Astrocyte (in vitro differentiated cells and primary cell): ENCODE data around the gene SETD1A. TPM values are rescaled to one million over a fixed set of nuclear protein-coding genes. Genes with fewer than 3 reads are reported as not detected.

Experiments used
- DNase-seq: peaks from one replicate; pipeline ENCODE4 v3.0.0-alpha.2; 2010; ENCODE audit warnings: low read depth
- FAIRE-seq: peaks from 2 replicates; lab custom pipeline; 2011; peaks lifted over from hg19 to GRCh38; lab: Jason Lieb, UNC
- H2AFZ ChIP-seq: 2 replicates; pipeline ENCODE4 v1.6.0; 2012; ENCODE audit warnings: low read depth, low read length, inconsistent platforms
- H3K27ac ChIP-seq: 2 replicates; pipeline ENCODE4 v1.5.1; 2011; ENCODE audit warnings: low read depth, low read length, inconsistent platforms
- H3K27me3 ChIP-seq: 2 replicates; pipeline ENCODE4 v1.6.0; 2011; ENCODE audit warnings: low read length, inconsistent platforms; ENCODE audit not compliant: insufficient read depth
- H3K36me3 ChIP-seq: 2 replicates; pipeline ENCODE4 v1.5.1; 2011; ENCODE audit warnings: low read length, inconsistent platforms; ENCODE audit not compliant: insufficient read depth
- H3K4me1 ChIP-seq: 2 replicates; pipeline ENCODE4 v1.5.1; 2011; ENCODE audit warnings: low read length, inconsistent platforms; ENCODE audit not compliant: insufficient read depth
- H3K4me2 ChIP-seq: 2 replicates; pipeline ENCODE4 v1.6.0; 2012; ENCODE audit warnings: low read length, inconsistent platforms
- H3K4me3 ChIP-seq: 2 replicates; pipeline ENCODE4 v1.5.1; 2011; ENCODE audit warnings: low read depth, mild to moderate bottlenecking, low read length, inconsistent platforms; ENCODE audit not compliant: insufficient read depth
- H3K79me2 ChIP-seq: 2 replicates; pipeline ENCODE4 v1.6.0; 2012; ENCODE audit warnings: mild to moderate bottlenecking, low read length, inconsistent platforms; ENCODE audit not compliant: insufficient read depth
- H3K9ac ChIP-seq: 2 replicates; pipeline ENCODE4 v1.6.0; 2012; ENCODE audit warnings: mild to moderate bottlenecking, low read length, inconsistent platforms
- H3K9me3 ChIP-seq: 2 replicates; pipeline ENCODE4 v1.5.1; 2012; ENCODE audit warnings: low read depth, mild to moderate bottlenecking, low read length, inconsistent platforms; ENCODE audit not compliant: insufficient read depth
- H4K20me1 ChIP-seq: 2 replicates; pipeline ENCODE4 v1.6.0; 2012; ENCODE audit warnings: low read length, inconsistent platforms; ENCODE audit not compliant: insufficient read depth
- H3K27ac Mint-ChIP-seq: one replicate; pipeline ENCODE4 v1.8.0; 2021; ENCODE audit warnings: mild to moderate bottlenecking, mixed read lengths; ENCODE audit not compliant: unreplicated experiment
- H3K27me3 Mint-ChIP-seq: one replicate; pipeline ENCODE4 v1.8.0; 2021; ENCODE audit warnings: low read depth, mixed read lengths; ENCODE audit not compliant: unreplicated experiment
- H3K36me3 Mint-ChIP-seq: one replicate; pipeline ENCODE4 v1.8.0; 2021; ENCODE audit warnings: low read depth, mixed read lengths; ENCODE audit not compliant: unreplicated experiment
- H3K4me1 Mint-ChIP-seq: one replicate; pipeline ENCODE4 v1.8.0; 2021; ENCODE audit warnings: low read depth, mixed read lengths; ENCODE audit not compliant: unreplicated experiment
- H3K4me3 Mint-ChIP-seq: one replicate; pipeline ENCODE4 v1.8.0; 2021; ENCODE audit warnings: mild to moderate bottlenecking, moderate library complexity, mixed read lengths; ENCODE audit not compliant: unreplicated experiment
- H3K9me3 Mint-ChIP-seq: one replicate; pipeline ENCODE4 v1.8.0; 2021; ENCODE audit warnings: mild to moderate bottlenecking, mixed read lengths; ENCODE audit not compliant: unreplicated experiment
- CTCF ChIP-seq: IDR thresholded peaks from 2 replicates; pipeline ENCODE4 v1.5.1; 2011; ENCODE audit warnings: low read depth, mild to moderate bottlenecking, inconsistent platforms, low read length, moderate library complexity; ENCODE audit not compliant: insufficient read depth
- EZH2 ChIP-seq: IDR thresholded peaks from 2 replicates; pipeline ENCODE4 v1.6.1; 2012; ENCODE audit warnings: mild to moderate bottlenecking, low read length, inconsistent platforms; ENCODE audit not compliant: insufficient read depth
- total RNA-seq: library from RNA; stranded (reverse); gene quantifications from 2 replicates; pipeline ENCODE4 v1.2.1, GENCODE V29; 2021

Gene SETD1A
- total RNA-seq, 1 donor from 2014 or later: 18.7 TPM

GRCh38 chr16:30971298-30971697, 13.7 kb downstream of the SETD1A start:
- peaks cover 4% of the 10 kb centered on the region for H3K9me3 Mint-ChIP-seq
- FAIRE-seq: no peak
- TF ChIP-seq CTCF: no peak
- no peak for TF ChIP-seq EZH2
- Histone ChIP-seq H3K9me3 (no peaks in the 10 kb centered on the region), H3K36me3 (peaks cover 42% of the 10 kb centered on the region), H3K4me3 (no peak overlapping the region), H3K4me2 (no peak overlapping the region), H3K79me2 (no peaks in the 10 kb centered on the region), H3K27me3 (no peaks in the 10 kb centered on the region), H3K9ac (no peak overlapping the region), H2AFZ (no peak overlapping the region), H4K20me1 (peaks cover 26% of the 10 kb centered on the region), H3K27ac (no peak overlapping the region), H3K4me1 (no peaks in the 10 kb centered on the region)
- H3K4me1 Mint-ChIP-seq: peaks cover 1% of the 10 kb centered on the region
- H3K4me3 Mint-ChIP-seq: peak overlapping the region; percentile 40
- no peaks in the 10 kb centered on the region for H3K27me3 Mint-ChIP-seq
- no peak overlapping the region for H3K27ac Mint-ChIP-seq
- no peak for DNase-seq
- H3K36me3 Mint-ChIP-seq: peaks cover 40% of the 10 kb centered on the region

GRCh38 chr16:30972872-30973271, 15.3 kb downstream of the SETD1A start:
- no peak overlapping the region for H3K4me2 ChIP-seq
- Mint-ChIP-seq H3K27ac (no peak overlapping the region), H3K36me3 (peaks cover 38% of the 10 kb centered on the region), H3K9me3 (peaks cover 4% of the 10 kb centered on the region), H3K27me3 (no peaks in the 10 kb centered on the region), H3K4me1 (no peaks in the 10 kb centered on the region), H3K4me3 (peak overlapping the region; percentile 60)
- DNase-seq (no peak), FAIRE-seq (no peak)
- H3K36me3 ChIP-seq: peaks cover 38% of the 10 kb centered on the region
- H3K27me3 ChIP-seq: no peaks in the 10 kb centered on the region
- no peak overlapping the region for H2AFZ ChIP-seq
- H3K79me2 ChIP-seq: no peaks in the 10 kb centered on the region
- peaks cover 37% of the 10 kb centered on the region for H4K20me1 ChIP-seq
- no peak overlapping the region for H3K27ac ChIP-seq
- no peak overlapping the region for H3K4me3 ChIP-seq
- H3K4me1 ChIP-seq: no peaks in the 10 kb centered on the region
- H3K9me3 ChIP-seq: no peaks in the 10 kb centered on the region
- TF ChIP-seq EZH2 (no peak), CTCF (peak; percentile 18)
- H3K9ac ChIP-seq: no peak overlapping the region

GRCh38 chr16:30974348-30974747, 16.8 kb downstream of the SETD1A start:
- Histone ChIP-seq H3K9me3 (no peaks in the 10 kb centered on the region), H3K9ac (no peak overlapping the region), H3K36me3 (peaks cover 39% of the 10 kb centered on the region), H3K4me2 (no peak overlapping the region), H3K4me1 (no peaks in the 10 kb centered on the region), H4K20me1 (peaks cover 41% of the 10 kb centered on the region), H3K79me2 (no peaks in the 10 kb centered on the region), H3K27ac (no peak overlapping the region), H2AFZ (no peak overlapping the region), H3K27me3 (no peaks in the 10 kb centered on the region), H3K4me3 (no peak overlapping the region)
- no peak for FAIRE-seq
- DNase-seq: no peak
- H3K27ac Mint-ChIP-seq: no peak overlapping the region
- H3K4me1 Mint-ChIP-seq: no peaks in the 10 kb centered on the region
- peaks cover 4% of the 10 kb centered on the region for H3K9me3 Mint-ChIP-seq
- no peak overlapping the region for H3K4me3 Mint-ChIP-seq
- no peaks in the 10 kb centered on the region for H3K27me3 Mint-ChIP-seq
- H3K36me3 Mint-ChIP-seq: peaks cover 36% of the 10 kb centered on the region
- TF ChIP-seq EZH2 (no peak), CTCF (no peak)
